Measurements from ENCODE around the gene HINFP. TPM values are rescaled to one million over a fixed set of nuclear protein-coding genes. Genes with fewer than 3 reads are reported as not detected.

Gene HINFP
- total RNA-seq, 1 experiment from 2014 or later, result 38.1 TPM

DNA sequence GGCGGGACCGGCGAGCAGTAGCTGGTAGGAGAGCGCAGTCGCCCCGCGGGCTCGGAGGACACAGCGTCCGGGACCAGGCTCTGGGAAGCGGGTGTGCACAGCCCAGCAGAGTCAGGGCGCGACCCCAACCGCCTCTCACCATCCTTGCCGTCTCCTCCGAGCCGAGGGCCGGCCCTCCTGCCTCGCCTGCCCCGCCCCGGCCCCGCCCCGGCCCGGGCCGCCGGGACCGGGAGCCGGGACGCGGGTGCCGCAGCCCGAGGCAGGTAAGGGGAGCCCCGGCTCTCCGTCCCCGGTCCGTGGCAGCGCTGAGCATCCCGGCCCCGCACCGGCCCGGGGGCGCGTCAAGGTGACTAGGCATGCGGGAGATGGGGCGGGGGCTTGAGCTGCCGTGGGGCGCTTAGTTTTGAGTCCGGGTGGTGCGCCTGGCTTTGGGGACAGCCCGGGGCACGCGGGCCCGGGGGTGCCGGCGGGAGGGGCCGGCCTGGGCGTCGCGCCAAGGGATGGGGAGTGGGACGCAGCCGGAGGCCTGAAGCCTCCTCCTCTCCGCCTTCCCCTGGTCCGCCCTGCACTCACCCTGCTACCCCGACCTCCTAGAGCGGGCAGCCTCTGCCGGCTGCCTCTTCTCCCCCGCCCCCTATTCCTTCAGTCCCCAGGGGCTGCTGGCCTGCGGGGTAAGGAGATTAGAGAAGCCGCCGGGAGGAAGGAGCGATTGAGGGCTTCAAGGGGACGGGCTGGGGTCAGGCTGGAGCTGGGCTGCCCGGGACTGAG lies 27.8 kb downstream of the HINFP start, which contains the start of gene ABCG4:
Gene ABCG4, plus strand, starts transcription at position 35 of the 768 bp plus-strand sequence. CDS start 914 bp downstream, outside the sequence.
- no peaks in the 10 kb centered on the region for H3K9me2 ChIP-seq (ENCODE audit: insufficient read depth)
- peak within 1 kb of the TSS; percentile 97 for H3K4me2 ChIP-seq (ENCODE audit: low read length)
- BruUV-seq (replicated peaks), result no TSS peak
- no peaks in the 10 kb centered on the region for H3K79me2 ChIP-seq (ENCODE audit: insufficient read depth, low read length)
- DNase-seq (ENCODE audit: low read depth, low spot score), result no peak
- ATAC-seq, result peak; percentile 58
- CTCF ChIA-PET, result no interaction called here
- no peaks in the 10 kb centered on the region for H4K20me1 ChIP-seq (ENCODE audit: insufficient read depth)
- TF ChIP-seq, protein P1, sequence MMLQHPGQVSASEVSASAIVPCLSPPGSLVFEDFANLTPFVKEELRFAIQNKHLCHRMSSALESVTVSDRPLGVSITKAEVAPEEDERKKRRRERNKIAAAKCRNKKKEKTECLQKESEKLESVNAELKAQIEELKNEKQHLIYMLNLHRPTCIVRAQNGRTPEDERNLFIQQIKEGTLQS (IDR thresholded peaks at IDR 0.05), result no peak
- no peak for TF ChIP-seq SRF (IDR thresholded peaks at IDR 0.05; ENCODE audit: low read depth)
- TF ChIP-seq ELF1 (IDR thresholded peaks at IDR 0.05; ENCODE audit: borderline replicate concordance, low read depth), result no peak
- TF ChIP-seq, protein P2, sequence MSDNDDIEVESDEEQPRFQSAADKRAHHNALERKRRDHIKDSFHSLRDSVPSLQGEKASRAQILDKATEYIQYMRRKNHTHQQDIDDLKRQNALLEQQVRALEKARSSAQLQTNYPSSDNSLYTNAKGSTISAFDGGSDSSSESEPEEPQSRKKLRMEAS (IDR thresholded peaks at IDR 0.05), result no peak
- no peak for TF ChIP-seq JUND (IDR thresholded peaks at IDR 0.05)
- TF ChIP-seq CBX3 (IDR thresholded peaks at IDR 0.05; ENCODE audit: low read depth), result no peak
- TF ChIP-seq SP1 (IDR thresholded peaks at IDR 0.05; ENCODE audit: low read depth), result no peak
- TF ChIP-seq RAD21 (IDR thresholded peaks at IDR 0.05; ENCODE audit: low read depth), result no peak
- no peak for TF ChIP-seq EZH2phosphoT487 (IDR thresholded peaks at IDR 0.05; ENCODE audit: borderline replicate concordance)
- TF ChIP-seq EGR1 (IDR thresholded peaks at IDR 0.05; ENCODE audit: low read depth), result no peak
- TF ChIP-seq POLR2AphosphoS5 (IDR thresholded peaks at IDR 0.05; ENCODE audit: low read depth, low read length), result peak; percentile 42
- TF ChIP-seq CEBPB (IDR thresholded peaks at IDR 0.05; ENCODE audit: low read depth), result no peak
- TF ChIP-seq ZFX (IDR thresholded peaks at IDR 0.05), result 0 out of 2 replicates have a peak, but pooled peaks have one; percentile 13
- peak within 1 kb of the TSS; percentile 48 to 72 for H3K4me3 ChIP-seq (replicated peaks in 1 of 2; ENCODE audit: low read depth in 1 of 2, low read length in 2 of 2)
- H3K27ac ChIP-seq (ENCODE audit: low read depth, low read length), result peak within 1 kb of the TSS; percentile 20; the same call in 1 of the 2 replicates
- RAD21 ChIA-PET (ENCODE audit: low non-redundant PET in 1 of 2, low total read pairs in 2 of 2, uncharacterized antibody in 2 of 2, unreplicated experiment in 2 of 2), result no interaction called here
- H2AFZ ChIP-seq (ENCODE audit: low read depth, low read length, poor library complexity, severe bottlenecking), result peak within 1 kb of the TSS; percentile 88
- H3K9me3 ChIP-seq (ENCODE audit: control insufficient read depth in 1 of 2, insufficient read depth in 1 of 2, low read depth in 1 of 2, low read length in 2 of 2), result no peaks in the 10 kb centered on the region
- intact Hi-C loops (cut with micrococcal nuclease), result loop anchor here (5.0 kb wide), 1 partner anchor 323 kb away; no protein-coding TSS in a partner anchor
- POLR2A ChIA-PET, result interaction anchor here (1.2 kb wide), 1 partner anchor 64 kb away, joined by 3 read pairs; no protein-coding TSS in a partner anchor
- H3K4me1 ChIP-seq (ENCODE audit: control insufficient read depth in 1 of 2, insufficient read depth in 2 of 2, low read length in 2 of 2), result peaks cover 8 to 29% of the 10 kb centered on the region in 2 experiments; a peak in 3 of 4 replicates
- H3K36me3 ChIP-seq (ENCODE audit: control insufficient read depth in 1 of 2, insufficient read depth in 2 of 2, low read length in 2 of 2), result no peaks in the 10 kb centered on the region
- H3K27me3 ChIP-seq (ENCODE audit: insufficient read depth, low read length), result no peaks in the 10 kb centered on the region
- H3K9ac ChIP-seq (ENCODE audit: low read length), result peak within 1 kb of the TSS; percentile 61

Measured in HCT116 (cell line).